ENCODE measurements around the gene IGDCC3. TPM values are rescaled to one million over a fixed set of nuclear protein-coding genes. Genes with fewer than 3 reads are reported as not detected.
A peak's percentile ranks its signal among the peaks of the same experiment; 100 is the strongest.

IGDCC3 gene
- total RNA-seq, 1 donor from 2014 or later = 0.13 TPM

GRCh38 chr15:65388306-65389080 is 10.7 kb upstream of the IGDCC3 start:
- Histone ChIP-seq H3K27me3 (ENCODE audit: control insufficient read depth, insufficient read depth, low read length) (peaks cover 2% of the 10 kb centered on the region), H3K4me3 (ENCODE audit: low read depth, low read length) (no peak overlapping the region), H3K36me3 (ENCODE audit: control insufficient read depth, insufficient read depth, low read length) (no peaks in the 10 kb centered on the region)
- TF ChIP-seq CTCF (IDR thresholded peaks at IDR 0.05; ENCODE audit: insufficient read depth, low read length, poor library complexity, severe bottlenecking) = no peak
- DNase-seq (ENCODE audit: low read depth) = no peak

DNA sequence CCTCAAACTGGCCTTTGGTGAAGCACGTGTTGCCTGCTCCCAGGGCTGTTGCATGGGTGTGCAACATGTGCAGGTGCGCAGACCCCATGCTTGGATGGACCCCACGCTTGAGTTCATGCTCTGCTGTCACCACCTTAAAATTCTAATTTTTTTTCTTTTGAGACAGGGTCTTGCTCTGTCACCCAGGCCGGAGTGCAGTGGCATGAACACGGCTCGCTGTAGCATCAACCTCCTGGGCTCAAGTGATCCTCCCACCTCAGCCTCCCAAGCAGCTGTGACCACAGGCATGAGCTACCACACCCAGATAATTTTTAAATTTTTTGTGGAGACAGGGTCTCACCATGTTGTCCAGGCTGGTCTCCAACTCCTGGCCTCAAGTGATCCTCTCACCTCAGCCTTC is 9.1 kb upstream of the IGDCC3 start:
- no peak for TF ChIP-seq CTCF (IDR thresholded peaks at IDR 0.05; ENCODE audit: insufficient read depth, low read length, poor library complexity, severe bottlenecking)
- no peak for DNase-seq (ENCODE audit: low read depth)
- Histone ChIP-seq H3K4me3 (ENCODE audit: low read depth, low read length) (no peak overlapping the region), H3K27me3 (ENCODE audit: control insufficient read depth, insufficient read depth, low read length) (no peaks in the 10 kb centered on the region), H3K36me3 (ENCODE audit: control insufficient read depth, insufficient read depth, low read length) (no peaks in the 10 kb centered on the region)

- TF ChIP-seq CTCF (IDR thresholded peaks at IDR 0.05; ENCODE audit: insufficient read depth, low read length, poor library complexity, severe bottlenecking) = no peak
- H3K27me3 ChIP-seq (ENCODE audit: control insufficient read depth, insufficient read depth, low read length) = no peaks in the 10 kb centered on the region
- no peak for DNase-seq (ENCODE audit: low read depth)
- H3K4me3 ChIP-seq (ENCODE audit: low read depth, low read length) = no peak overlapping the region
- no peaks in the 10 kb centered on the region for H3K36me3 ChIP-seq (ENCODE audit: control insufficient read depth, insufficient read depth, low read length)
Measured at GRCh38 chr15:65386376-65386775, 8.6 kb upstream of the IGDCC3 start.

DNA sequence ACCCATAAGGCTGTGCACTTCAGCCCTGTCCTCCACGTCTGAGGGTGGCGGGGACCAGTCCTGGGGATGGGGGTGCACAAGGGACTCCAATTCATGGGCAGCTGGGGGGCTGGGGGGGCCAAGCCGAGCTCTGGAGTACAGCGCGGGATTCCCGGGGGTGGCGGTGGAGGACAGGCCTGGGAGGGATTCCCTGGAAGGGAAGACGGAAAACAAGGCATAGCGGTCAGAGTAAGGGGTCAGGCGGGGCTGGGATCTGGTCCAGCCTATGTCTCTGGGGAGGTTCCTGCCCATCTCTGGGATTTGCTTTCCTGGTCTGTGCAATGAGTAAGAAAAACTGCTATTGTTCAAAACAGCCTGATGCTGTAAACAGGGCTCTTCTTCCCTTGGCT is 8.1 kb upstream of the IGDCC3 start:
- Histone ChIP-seq H3K36me3 (ENCODE audit: control insufficient read depth, insufficient read depth, low read length) (no peaks in the 10 kb centered on the region), H3K27me3 (ENCODE audit: control insufficient read depth, insufficient read depth, low read length) (no peaks in the 10 kb centered on the region), H3K4me3 (ENCODE audit: low read depth, low read length) (no peak overlapping the region)
- DNase-seq (ENCODE audit: low read depth) = no peak
- no peak for TF ChIP-seq CTCF (IDR thresholded peaks at IDR 0.05; ENCODE audit: insufficient read depth, low read length, poor library complexity, severe bottlenecking)

GRCh38 chr15:65384895-65385869 is 7.4 kb upstream of the IGDCC3 start:
- H3K36me3 ChIP-seq (ENCODE audit: control insufficient read depth, insufficient read depth, low read length) = no peaks in the 10 kb centered on the region
- H3K4me3 ChIP-seq (ENCODE audit: low read depth, low read length) = no peak overlapping the region
- no peak for DNase-seq (ENCODE audit: low read depth)
- H3K27me3 ChIP-seq (ENCODE audit: control insufficient read depth, insufficient read depth, low read length) = peaks cover 2% of the 10 kb centered on the region
- TF ChIP-seq CTCF (IDR thresholded peaks at IDR 0.05; ENCODE audit: insufficient read depth, low read length, poor library complexity, severe bottlenecking) = peak; percentile 95
